ES-I3 (cell line): ENCODE measurements around the gene CARHSP1.

Experiments used
- H3K36me3 ChIP-seq: 2 replicates; pipeline ENCODE4 v1.6.1; 2013; ENCODE audit warnings: mild to moderate bottlenecking, low read length, control low read depth, moderate library complexity; ENCODE audit not compliant: insufficient read depth
- H3K4me1 ChIP-seq: 2 replicates; pipeline ENCODE4 v1.6.1; 2013; ENCODE audit warnings: mild to moderate bottlenecking, control low read depth, low read length; ENCODE audit not compliant: insufficient read depth
- H3K9ac ChIP-seq: 2 replicates; pipeline ENCODE4 v1.6.1; 2013; ENCODE audit warnings: low read depth, mild to moderate bottlenecking, low read length, moderate library complexity
- H3K9me3 ChIP-seq: 2 replicates; pipeline ENCODE4 v1.6.1; 2013; ENCODE audit warnings: mild to moderate bottlenecking, low read length, moderate library complexity; ENCODE audit not compliant: control insufficient read depth, insufficient read depth

The CARHSP1 gene

DNA sequence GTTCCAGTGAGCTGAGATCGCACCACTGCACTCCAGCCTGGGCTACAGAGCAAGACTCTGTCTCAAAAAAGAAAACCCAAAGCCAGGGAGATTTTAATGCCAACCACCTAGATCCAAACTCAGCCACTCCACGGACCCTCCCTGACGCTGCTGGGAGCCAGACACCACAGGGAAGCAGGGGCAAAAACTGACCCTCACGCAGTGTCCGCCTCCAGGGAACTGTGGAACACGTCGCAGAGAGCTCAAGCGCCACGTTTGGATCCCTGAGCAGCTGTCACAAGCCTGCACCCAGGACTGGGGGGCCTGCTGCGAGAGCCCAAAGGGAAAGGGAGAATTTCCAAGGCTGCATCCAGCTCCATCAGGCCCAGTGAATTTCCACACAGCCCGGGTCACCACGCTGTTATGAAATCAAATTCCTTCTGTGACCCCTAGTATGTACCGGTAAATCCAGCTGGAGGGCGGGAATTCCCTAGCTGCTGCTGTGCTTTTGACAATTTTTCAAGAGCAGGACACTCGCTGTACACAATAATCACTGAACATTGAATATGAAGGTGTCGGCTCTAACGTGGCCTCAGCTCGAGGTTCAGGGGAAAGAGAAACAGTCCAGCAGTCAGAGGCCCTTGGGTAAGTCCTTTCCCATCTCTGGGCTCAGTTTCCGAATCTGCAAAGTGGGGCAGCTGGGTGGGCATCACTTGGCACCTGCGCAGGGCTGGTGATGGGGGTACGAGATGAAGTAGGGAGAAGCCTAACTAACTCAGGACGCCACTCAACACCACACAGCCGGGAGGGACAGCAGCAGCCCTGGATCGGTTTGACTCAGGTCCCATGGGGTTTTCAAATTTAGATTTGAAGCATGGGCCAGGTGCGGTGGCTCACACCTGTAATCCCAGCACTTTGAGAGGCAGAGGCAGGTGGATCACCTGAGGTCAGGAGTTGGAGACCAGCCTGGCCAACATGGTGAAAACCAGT, 8.6 kb downstream of the CARHSP1 start:
- 0 out of 2 replicates have a peak, but pooled peaks cover 7% of the 10 kb centered on the region for H3K36me3 ChIP-seq

DNA sequence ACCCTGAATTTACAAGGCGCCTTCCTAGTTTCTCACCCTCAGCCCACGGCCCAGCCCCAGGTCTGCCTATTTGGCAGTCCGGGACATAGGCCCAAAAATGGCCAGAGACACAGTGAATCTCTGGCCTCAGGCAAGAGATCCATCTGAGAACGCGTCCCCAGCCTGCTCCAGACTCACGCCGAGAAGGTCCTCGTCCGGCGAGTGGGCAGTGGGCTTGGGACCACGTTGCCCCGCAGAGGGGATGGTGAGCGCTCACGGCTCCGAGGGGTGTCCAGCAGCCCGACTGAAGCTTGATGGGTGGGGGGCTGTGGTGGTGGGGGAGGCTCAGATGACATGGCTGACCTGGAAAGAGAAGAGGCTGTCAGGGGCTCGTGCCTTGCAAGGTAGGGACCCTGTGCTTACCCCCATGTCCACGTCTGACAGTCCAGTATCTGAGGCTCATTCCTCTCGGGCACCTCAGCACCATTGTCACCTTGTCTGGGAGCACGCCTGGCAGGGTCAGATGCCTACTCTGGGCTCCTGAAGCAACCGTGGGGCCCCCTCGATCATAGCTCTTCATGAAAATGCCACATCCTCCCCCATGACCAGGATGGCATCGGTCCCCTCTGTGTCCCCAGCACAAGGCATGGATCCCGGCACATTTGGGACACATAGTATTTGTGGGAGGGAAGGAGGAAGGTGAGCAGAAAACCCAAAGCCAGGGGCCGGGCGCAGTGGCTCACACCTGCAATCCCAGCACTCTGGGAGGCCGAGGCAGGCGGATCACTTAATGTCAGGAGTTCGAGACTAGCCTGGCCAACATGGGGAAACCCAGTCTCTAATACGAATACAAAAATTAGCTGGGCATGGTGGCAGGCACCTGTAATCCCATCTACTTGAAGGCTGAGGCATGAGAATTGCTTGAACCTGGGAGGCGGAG, 9.6 kb downstream of the CARHSP1 start:
- H3K36me3 ChIP-seq = 0 out of 2 replicates have a peak, but pooled peaks cover 7% of the 10 kb centered on the region
- H3K4me1 ChIP-seq = peaks cover 12% of the 10 kb centered on the region
- H3K9ac ChIP-seq = no peak overlapping the region
- H3K9me3 ChIP-seq = no peaks in the 10 kb centered on the region

More for the DNA sequence above, 8.6 kb downstream of the CARHSP1 start:
- H3K9me3 ChIP-seq = no peaks in the 10 kb centered on the region
- H3K9ac ChIP-seq = no peak overlapping the region
- H3K4me1 ChIP-seq = peaks cover 19% of the 10 kb centered on the region

DNA sequence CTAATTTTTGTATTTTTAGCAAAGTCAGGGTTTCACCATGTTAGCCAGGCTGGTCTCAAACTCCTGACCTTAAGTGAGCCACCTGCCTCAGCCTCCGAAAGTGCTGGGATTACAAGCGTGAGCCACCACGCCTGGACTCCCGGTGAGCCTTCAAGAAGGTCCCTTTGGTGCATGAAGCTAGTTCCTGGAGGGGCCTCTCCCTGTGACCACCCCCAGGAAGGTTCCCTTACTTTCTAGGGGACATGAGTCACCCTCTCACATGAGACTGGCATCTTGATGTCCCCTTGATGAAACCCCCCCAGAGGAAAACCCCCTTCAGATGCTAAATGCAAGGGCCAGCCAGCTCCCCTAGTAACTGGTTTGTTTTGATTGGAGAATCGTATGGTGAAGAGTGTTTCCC, 12.8 kb downstream of the CARHSP1 start:
- H3K9ac ChIP-seq = no peak overlapping the region
- H3K36me3 ChIP-seq = peaks cover 10% of the 10 kb centered on the region; the same call in 1 of the 2 replicates
- H3K4me1 ChIP-seq = 0 out of 2 replicates have a peak, but pooled peaks cover 5% of the 10 kb centered on the region
- H3K9me3 ChIP-seq = no peaks in the 10 kb centered on the region

DNA sequence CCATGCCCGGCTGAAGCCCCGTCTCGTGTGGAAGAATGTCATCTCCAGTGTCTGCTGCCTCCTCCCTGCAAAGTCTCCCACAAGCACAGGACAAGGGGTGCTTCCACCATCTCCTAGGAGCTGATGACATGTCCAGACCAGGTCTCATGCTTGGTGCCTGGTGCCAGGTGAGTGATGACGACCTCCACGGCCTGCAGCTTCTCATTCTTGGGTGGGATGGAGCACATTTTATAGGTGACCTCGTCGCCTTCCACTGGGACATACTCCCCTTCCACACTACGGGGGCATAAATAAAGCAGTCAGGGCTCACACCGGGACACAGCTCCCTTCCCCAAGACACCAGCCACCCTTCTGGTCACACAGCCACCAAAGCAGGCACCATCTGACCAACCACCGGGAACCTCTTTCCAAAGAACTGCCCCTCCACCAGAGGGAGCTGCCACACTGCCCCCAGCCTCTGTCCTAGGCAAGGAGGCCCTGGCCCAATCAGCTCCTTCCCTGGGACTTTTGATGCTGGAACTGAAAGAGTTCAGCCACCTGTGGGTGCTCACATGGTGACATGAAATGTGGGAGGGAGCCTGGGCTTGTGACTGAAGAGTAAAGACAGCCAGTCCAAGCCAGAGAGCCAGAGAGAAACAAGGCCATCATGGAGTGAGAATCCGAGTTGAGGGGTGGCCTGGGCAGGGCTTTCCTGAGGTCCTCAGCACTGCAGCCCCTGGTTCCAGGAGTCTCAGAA, 13.6 kb downstream of the CARHSP1 start:
- 0 out of 2 replicates have a peak, but pooled peaks cover 5% of the 10 kb centered on the region for H3K4me1 ChIP-seq
- no peak overlapping the region for H3K9ac ChIP-seq
- peaks cover 12% of the 10 kb centered on the region; the same call in 1 of the 2 replicates for H3K36me3 ChIP-seq
- H3K9me3 ChIP-seq = no peaks in the 10 kb centered on the region

DNA sequence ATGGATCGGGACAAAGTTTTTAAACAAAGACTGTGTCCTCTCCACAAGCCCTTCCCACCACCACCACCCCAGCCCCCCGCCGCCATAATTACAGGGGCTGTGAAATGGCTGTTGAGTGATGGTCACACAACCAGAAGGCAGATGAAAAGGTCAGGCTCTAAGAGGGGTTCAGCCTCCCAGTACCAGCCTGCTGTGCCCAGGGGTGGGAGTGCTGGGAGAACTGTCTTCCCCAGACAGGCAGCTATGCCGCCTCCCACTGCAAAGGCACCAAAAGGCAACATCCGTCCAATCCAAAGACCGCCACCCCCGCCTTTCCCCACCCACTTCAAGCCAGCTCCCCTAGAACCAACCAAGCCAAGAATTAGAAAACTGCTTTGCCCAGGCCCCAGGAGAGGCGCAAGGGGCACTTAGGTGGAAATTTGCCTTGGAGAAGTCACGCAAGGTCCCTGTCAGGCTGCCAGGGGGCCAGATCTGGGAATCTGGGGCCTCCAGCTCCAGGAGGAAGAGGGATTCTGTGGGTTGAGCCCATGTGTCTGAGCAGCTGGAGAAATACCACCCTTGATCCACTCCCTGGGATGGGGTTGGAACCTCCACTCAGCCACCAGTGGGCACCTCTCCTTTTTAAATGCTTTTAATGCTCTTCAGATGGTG, 14.4 kb downstream of the CARHSP1 start:
- Histone ChIP-seq H3K36me3 (peaks cover 17% of the 10 kb centered on the region; the same call in 1 of the 2 replicates), H3K9me3 (no peaks in the 10 kb centered on the region), H3K4me1 (peaks cover 10% of the 10 kb centered on the region; the same call in 1 of the 2 replicates), H3K9ac (no peak overlapping the region)

DNA sequence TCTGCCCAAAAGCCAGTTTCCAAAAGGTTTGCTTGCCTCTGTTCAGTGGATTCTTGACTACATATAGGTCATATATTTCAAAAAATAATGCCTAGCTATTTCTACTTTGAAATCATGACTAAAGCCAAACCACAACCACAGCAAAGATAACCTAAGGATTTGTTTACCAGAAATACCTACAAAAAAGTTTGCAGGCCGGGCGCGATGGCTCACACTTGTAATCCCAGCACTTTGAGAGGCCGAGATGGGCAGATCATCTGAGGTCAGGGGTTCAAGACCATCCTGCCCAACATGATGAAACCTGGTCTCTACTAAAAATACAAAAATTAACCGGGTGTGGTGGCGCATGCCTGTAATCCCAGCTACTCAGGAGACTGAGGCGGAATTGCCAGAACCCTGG, 15.2 kb downstream of the CARHSP1 start:
- Histone ChIP-seq H3K4me1 (peaks cover 16% of the 10 kb centered on the region; the same call in 1 of the 2 replicates), H3K9ac (no peak overlapping the region), H3K36me3 (peaks cover 17% of the 10 kb centered on the region)

DNA sequence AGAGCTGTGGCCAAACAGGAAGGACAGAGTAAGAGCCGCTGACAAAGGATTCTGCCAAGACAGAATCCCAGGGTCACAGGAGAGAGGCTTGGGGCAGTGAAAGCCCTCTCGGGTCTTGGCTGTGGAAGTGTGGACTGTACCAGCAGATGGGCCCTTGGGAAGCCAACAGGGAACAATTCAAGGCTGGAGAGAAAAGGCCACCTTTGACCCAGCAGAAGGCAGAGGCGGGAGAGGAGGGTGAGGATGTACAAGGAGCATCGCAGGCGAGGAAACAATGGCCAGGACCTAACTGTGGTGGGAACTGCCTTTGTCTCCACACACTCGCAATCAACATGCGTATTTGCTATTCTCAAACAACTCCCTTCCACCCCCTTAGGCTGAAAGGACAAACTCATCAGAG, 15.7 kb downstream of the CARHSP1 start:
- Histone ChIP-seq H3K9ac (no peak overlapping the region), H3K4me1 (peaks cover 16% of the 10 kb centered on the region; the same call in 1 of the 2 replicates), H3K36me3 (peaks cover 17% of the 10 kb centered on the region), H3K9me3 (no peaks in the 10 kb centered on the region)

More for the DNA sequence above, 15.2 kb downstream of the CARHSP1 start:
- no peaks in the 10 kb centered on the region for H3K9me3 ChIP-seq

DNA sequence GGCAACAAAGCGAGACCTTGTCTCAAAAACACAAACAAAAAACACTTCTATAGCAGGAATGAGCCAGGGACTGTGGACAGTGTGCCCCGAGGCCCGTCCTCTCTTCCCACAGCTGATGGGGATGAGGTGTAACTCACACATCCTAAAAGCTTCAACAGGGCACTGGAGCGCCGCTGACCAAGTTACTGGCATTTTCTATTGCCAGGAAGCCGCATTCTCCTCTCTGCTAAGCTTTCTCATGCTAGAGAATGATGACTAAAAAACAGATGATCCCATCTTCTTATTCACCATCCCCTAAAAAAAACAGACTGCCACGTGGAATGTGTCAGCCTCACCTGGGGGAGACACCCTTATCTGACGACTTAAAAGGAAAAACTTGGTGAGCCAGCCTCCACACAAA, 16.3 kb downstream of the CARHSP1 start:
- Histone ChIP-seq H3K9me3 (no peaks in the 10 kb centered on the region), H3K9ac (no peak overlapping the region), H3K36me3 (peaks cover 17% of the 10 kb centered on the region), H3K4me1 (peaks cover 16% of the 10 kb centered on the region; the same call in 1 of the 2 replicates)

DNA sequence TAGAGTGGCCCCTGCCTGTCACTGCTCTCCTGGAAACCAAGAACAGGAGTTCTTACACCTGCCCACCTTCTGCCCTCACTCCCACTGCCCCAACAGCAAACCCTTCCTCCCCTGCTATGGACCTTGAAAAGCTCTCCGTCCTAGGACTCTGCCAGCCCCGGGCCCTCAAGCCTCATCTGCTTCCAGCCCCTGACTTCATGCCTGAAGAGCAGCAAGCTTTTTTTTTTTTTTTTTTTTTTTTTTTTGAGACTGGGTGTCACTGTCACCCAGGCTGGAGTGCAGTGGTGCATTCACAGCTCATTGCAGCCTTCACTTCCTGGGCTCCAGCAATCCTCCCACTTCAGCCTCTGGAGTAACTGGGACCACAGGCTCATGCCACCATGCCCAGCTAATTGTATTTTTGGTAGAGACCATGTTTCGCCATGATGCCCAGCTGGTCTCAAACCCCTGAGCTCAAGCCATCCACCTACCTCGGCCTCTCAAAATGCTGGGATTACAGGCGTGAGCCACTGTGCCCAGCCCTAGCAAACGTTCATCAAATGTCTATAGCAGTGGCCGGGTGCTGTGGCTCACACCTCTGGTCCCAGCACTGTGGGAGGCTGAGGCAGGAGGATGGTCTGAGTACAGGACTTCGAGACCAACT, 16.9 kb downstream of the CARHSP1 start:
- Histone ChIP-seq H3K9me3 (no peaks in the 10 kb centered on the region), H3K36me3 (peaks cover 17% of the 10 kb centered on the region), H3K9ac (no peak overlapping the region), H3K4me1 (peaks cover 16% of the 10 kb centered on the region; the same call in 1 of the 2 replicates)

DNA sequence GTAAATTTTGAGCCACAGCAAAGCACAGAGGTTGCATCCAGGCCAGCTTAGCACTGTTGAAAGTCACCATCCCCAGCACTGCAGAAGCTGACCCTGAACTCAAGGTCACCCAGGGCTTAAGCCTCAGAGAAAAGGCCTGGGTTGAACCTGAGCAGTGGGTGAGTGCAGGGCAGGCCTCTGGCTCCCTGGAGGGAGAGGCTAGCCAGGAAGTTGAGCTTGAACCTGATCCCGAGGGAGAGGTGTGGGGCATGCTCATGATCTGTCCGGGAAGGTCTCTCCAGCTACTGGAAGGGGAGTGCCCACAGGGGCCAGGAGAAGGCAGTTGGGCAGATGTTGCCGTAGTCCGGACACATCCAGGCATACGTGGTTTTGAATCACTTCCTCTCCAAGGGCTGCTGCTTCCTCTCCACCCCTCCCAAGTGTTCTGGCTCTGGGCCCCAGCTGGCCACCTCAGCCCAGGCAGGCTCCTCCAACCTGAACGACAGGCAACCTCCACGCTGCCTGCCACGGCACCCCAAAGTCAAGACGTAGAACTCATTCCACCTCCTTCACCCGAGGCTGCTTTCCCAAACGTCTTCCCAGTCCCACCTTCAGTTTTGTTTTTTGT, 18.4 kb downstream of the CARHSP1 start:
- Histone ChIP-seq H3K36me3 (peaks cover 12% of the 10 kb centered on the region), H3K9ac (no peak overlapping the region), H3K4me1 (peaks cover 16% of the 10 kb centered on the region; the same call in 1 of the 2 replicates), H3K9me3 (no peaks in the 10 kb centered on the region)

DNA sequence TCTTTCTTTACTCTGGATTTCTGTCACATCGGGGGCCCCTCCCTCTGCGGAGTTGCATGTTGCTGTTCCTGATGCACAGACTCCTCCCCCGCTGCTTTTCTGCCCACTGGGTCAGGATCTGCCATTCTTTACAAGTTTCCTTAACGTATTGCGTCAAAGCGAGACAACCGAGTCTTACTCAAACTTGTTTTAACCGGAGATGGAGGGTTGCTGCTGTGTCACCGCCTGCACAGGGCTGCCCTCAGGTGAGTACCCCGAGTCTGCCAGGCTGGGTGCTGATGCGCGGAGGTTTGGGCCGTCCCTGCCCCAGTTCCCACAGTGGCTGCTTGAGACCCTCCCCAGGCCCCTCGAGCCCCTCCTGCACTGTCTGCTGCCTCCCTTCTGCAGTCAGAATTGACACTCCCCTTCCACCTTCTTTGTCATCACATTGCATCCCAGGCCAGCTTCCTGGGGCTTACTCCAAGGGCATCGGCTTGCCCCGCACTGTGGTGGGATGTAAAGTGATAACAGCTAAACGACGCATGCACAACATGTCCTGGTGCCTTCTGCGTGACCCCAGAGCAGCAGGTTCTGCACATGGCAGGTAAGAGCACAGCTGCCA, 19.3 kb downstream of the CARHSP1 start:
- H3K36me3 ChIP-seq = peaks cover 12% of the 10 kb centered on the region
- H3K9me3 ChIP-seq = no peaks in the 10 kb centered on the region
- peaks cover 16% of the 10 kb centered on the region; the same call in 1 of the 2 replicates for H3K4me1 ChIP-seq
- H3K9ac ChIP-seq = no peak overlapping the region

DNA sequence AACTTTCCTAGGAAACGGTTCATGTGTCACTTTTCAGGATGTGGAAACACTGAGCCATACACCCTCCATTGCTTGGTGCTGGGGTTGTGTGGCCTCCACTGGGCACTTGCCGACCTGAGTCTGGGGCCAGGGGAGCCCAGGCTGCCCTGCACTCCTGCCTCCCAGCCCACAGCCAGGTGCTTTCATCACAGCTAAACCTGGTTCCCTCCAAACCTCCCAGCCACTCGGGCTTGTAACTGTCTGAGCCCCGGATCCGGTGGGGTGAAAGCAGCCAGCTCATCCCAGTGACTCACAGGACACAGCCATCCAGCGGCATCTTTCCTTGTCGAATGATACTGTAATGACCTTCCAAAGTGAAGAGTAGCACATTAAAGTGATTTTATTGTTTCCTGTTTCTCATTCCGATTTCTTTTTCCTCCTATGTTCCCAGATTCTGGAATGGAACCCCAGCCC, 19.8 kb downstream of the CARHSP1 start:
- Histone ChIP-seq H3K9ac (no peak overlapping the region), H3K36me3 (peaks cover 12% of the 10 kb centered on the region), H3K9me3 (no peaks in the 10 kb centered on the region), H3K4me1 (peaks cover 16% of the 10 kb centered on the region; the same call in 1 of the 2 replicates)
